Caco-2 (cell line): ENCODE results near the gene XRCC4. TPM values are rescaled to one million over a fixed set of nuclear protein-coding genes. Genes with fewer than 3 reads are reported as not detected.

Experiments used
- BruUV-seq: library from RNA; stranded (reverse); fragments of 400-500 nt; replicated peaks from 2 replicates; lab custom pipeline; 2021; lab: Mats Ljungman, UMichigan
- CTCF ChIA-PET: fragments of 300-600 bp; sonication (Branson Sonifier 250); formaldehyde crosslinking; loops from one replicate; lab custom pipeline; 2022; ENCODE audit warnings: antibody characterized with exemption; lab: Charles Lee
- POLR2A ChIA-PET: fragments of 300-600 bp; sonication (Branson Sonifier 250); formaldehyde crosslinking; loops from one replicate; lab custom pipeline; 2022; ENCODE audit warnings: antibody characterized with exemption; lab: Charles Lee
- DNase-seq, 2 experiments: peaks; one replicate each; pipeline versions ENCODE4 v3.0.0 to v3.0.0-alpha.2; 2020 to 2022
- H3K27me3 ChIP-seq: replicated peaks from 2 replicates; pipeline ENCODE4 v1.6.0; 2011; ENCODE audit warnings: low read length; ENCODE audit not compliant: control insufficient read depth, insufficient read depth
- H3K36me3 ChIP-seq: 2 replicates; pipeline ENCODE4 v1.5.1; 2011; ENCODE audit warnings: low read length; ENCODE audit not compliant: control insufficient read depth, insufficient read depth
- H3K4me1 ChIP-seq: fragments of 250-450 bp; sonication (Bioruptor Pico); 2 replicates; pipeline ENCODE4 v1.5.1; 2020; ENCODE audit warnings: mild to moderate bottlenecking
- H3K4me3 ChIP-seq: 2 replicates; pipeline ENCODE4 v1.5.1; 2011; ENCODE audit warnings: low read depth, mild to moderate bottlenecking, control low read depth, low read length
- H3K9me3 ChIP-seq: fragments of 250-450 bp; sonication (Bioruptor Pico); 2 replicates; pipeline ENCODE4 v1.5.1; 2020; ENCODE audit warnings: mild to moderate bottlenecking, moderate library complexity
- H3K27ac Mint-ChIP-seq: one replicate; pipeline ENCODE4 v1.8.0; 2022; ENCODE audit warnings: mixed read lengths; ENCODE audit not compliant: unreplicated experiment
- H3K27me3 Mint-ChIP-seq: one replicate; pipeline ENCODE4 v1.8.0; 2022; ENCODE audit warnings: mixed read lengths; ENCODE audit not compliant: insufficient read depth, unreplicated experiment
- H3K36me3 Mint-ChIP-seq: one replicate; pipeline ENCODE4 v1.8.0; 2022; ENCODE audit warnings: mild to moderate bottlenecking, mixed read lengths; ENCODE audit not compliant: insufficient read depth, unreplicated experiment
- H3K4me1 Mint-ChIP-seq: one replicate; pipeline ENCODE4 v1.8.0; 2022; ENCODE audit warnings: low read depth, mixed read lengths; ENCODE audit not compliant: unreplicated experiment
- H3K4me3 Mint-ChIP-seq: one replicate; pipeline ENCODE4 v1.8.0; 2022; ENCODE audit warnings: mild to moderate bottlenecking, moderate library complexity, mixed read lengths; ENCODE audit not compliant: unreplicated experiment
- H3K9me3 Mint-ChIP-seq: one replicate; pipeline ENCODE4 v1.8.0; 2022; ENCODE audit warnings: mixed read lengths; ENCODE audit not compliant: unreplicated experiment
- CTCF ChIP-seq, 2 experiments: fragments of 200-600 bp in 1 of 2; IDR thresholded peaks; 1 replicate in 1 of 2; 2 replicates in 1 of 2; pipeline versions ENCODE4 v1.5.1 to v1.8.0; 2011 to 2022; ENCODE audit warnings: antibody characterized with exemption in 1 of 2, control low read depth in 1 of 2, inconsistent platforms in 1 of 2, low read depth in 1 of 2, low read length in 1 of 2, mild to moderate bottlenecking in 1 of 2, moderate library complexity in 1 of 2; ENCODE audit not compliant: insufficient read depth in 1 of 2, severe bottlenecking in 1 of 2, unreplicated experiment in 1 of 2
- intact Hi-C: fragments of 100-400 bp; cut with micrococcal nuclease; formaldehyde crosslinking; loops from one replicate; pipeline ENCODE4 v1.10.0; 2022; ENCODE audit not compliant: unreplicated experiment
- total RNA-seq: library from RNA; stranded (reverse); gene quantifications from 2 replicates; pipeline ENCODE4 v1.2.3, GENCODE V29; 2022

The XRCC4 gene
- total RNA-seq, 1 experiment from 2014 or later, result 13.0 TPM

GRCh38 chr5:83167538-83167937 lies 90.2 kb downstream of the XRCC4 start:
- H3K27me3 ChIP-seq, result no peaks in the 10 kb centered on the region
- H3K27ac Mint-ChIP-seq, result no peak overlapping the region
- H3K27me3 Mint-ChIP-seq, result no peaks in the 10 kb centered on the region
- ChIA-PET CTCF (no interaction called here), POLR2A (interaction anchor here (0.6 kb wide), 1 partner anchor 667 kb away, joined by 4 read pairs; no protein-coding TSS in a partner anchor)
- H3K9me3 ChIP-seq, result no peaks in the 10 kb centered on the region
- 0 out of 2 replicates have a peak, but pooled peaks cover 6% of the 10 kb centered on the region for H3K4me1 ChIP-seq
- no peak for DNase-seq
- H3K9me3 Mint-ChIP-seq, result no peaks in the 10 kb centered on the region
- TF ChIP-seq CTCF (IDR thresholded peaks at IDR 0.05; ENCODE audit: insufficient read depth in 1 of 2, low read depth in 1 of 2, low read length in 1 of 2, severe bottlenecking in 1 of 2, unreplicated experiment in 1 of 2), result no peak
- no peak overlapping the region for H3K4me3 ChIP-seq
- H3K4me3 Mint-ChIP-seq, result no peak overlapping the region
- intact Hi-C loops, result no loop called here
- H3K36me3 ChIP-seq, result no peaks in the 10 kb centered on the region
- peaks cover 14% of the 10 kb centered on the region for H3K4me1 Mint-ChIP-seq
- no peaks in the 10 kb centered on the region for H3K36me3 Mint-ChIP-seq
- BruUV-seq, result no TSS peak

- no peak overlapping the region for H3K4me3 Mint-ChIP-seq
- H3K27me3 Mint-ChIP-seq, result no peaks in the 10 kb centered on the region
- no peaks in the 10 kb centered on the region for H3K9me3 Mint-ChIP-seq
- Histone ChIP-seq H3K9me3 (no peaks in the 10 kb centered on the region), H3K36me3 (no peaks in the 10 kb centered on the region), H3K27me3 (no peaks in the 10 kb centered on the region), H3K4me1 (0 out of 2 replicates have a peak, but pooled peaks cover 6% of the 10 kb centered on the region), H3K4me3 (no peak overlapping the region)
- TF ChIP-seq CTCF (IDR thresholded peaks at IDR 0.05; ENCODE audit: insufficient read depth in 1 of 2, low read depth in 1 of 2, low read length in 1 of 2, severe bottlenecking in 1 of 2, unreplicated experiment in 1 of 2), result no peak
- intact Hi-C loops, result no loop called here
- no TSS peak for BruUV-seq
- CTCF ChIA-PET, result interaction anchor here (0.7 kb wide), 1 partner anchor 802 kb away, joined by 4 read pairs; no protein-coding TSS in a partner anchor
- POLR2A ChIA-PET, result no interaction called here
- no peaks in the 10 kb centered on the region for H3K36me3 Mint-ChIP-seq
- no peak overlapping the region for H3K27ac Mint-ChIP-seq
- no peak for DNase-seq
- H3K4me1 Mint-ChIP-seq, result peaks cover 14% of the 10 kb centered on the region
Observed at GRCh38 chr5:83169571-83170337, 92.4 kb downstream of the XRCC4 start.

GRCh38 chr5:83172011-83172410 lies 94.7 kb downstream of the XRCC4 start:
- ChIA-PET POLR2A (no interaction called here), CTCF (no interaction called here)
- H3K4me3 ChIP-seq, result no peak overlapping the region
- Mint-ChIP-seq H3K4me3 (no peak overlapping the region), H3K27ac (no peak overlapping the region), H3K36me3 (no peaks in the 10 kb centered on the region), H3K27me3 (no peaks in the 10 kb centered on the region), H3K9me3 (no peaks in the 10 kb centered on the region), H3K4me1 (peaks cover 14% of the 10 kb centered on the region)
- TF ChIP-seq CTCF (IDR thresholded peaks at IDR 0.05; ENCODE audit: insufficient read depth in 1 of 2, low read depth in 1 of 2, low read length in 1 of 2, severe bottlenecking in 1 of 2, unreplicated experiment in 1 of 2), result no peak
- H3K36me3 ChIP-seq, result no peaks in the 10 kb centered on the region
- no TSS peak for BruUV-seq
- no peaks in the 10 kb centered on the region for H3K9me3 ChIP-seq
- intact Hi-C loops, result no loop called here
- no peaks in the 10 kb centered on the region for H3K27me3 ChIP-seq
- no peak for DNase-seq
- H3K4me1 ChIP-seq, result 0 out of 2 replicates have a peak, but pooled peaks cover 6% of the 10 kb centered on the region
